ENCODE results near the gene IL1RL2.

IL1RL2 gene

GRCh38 chr2:102267774-102268173 lies 81.0 kb downstream of the IL1RL2 start:
- no peak for DNase-seq (ENCODE audit: low read depth)

DNA sequence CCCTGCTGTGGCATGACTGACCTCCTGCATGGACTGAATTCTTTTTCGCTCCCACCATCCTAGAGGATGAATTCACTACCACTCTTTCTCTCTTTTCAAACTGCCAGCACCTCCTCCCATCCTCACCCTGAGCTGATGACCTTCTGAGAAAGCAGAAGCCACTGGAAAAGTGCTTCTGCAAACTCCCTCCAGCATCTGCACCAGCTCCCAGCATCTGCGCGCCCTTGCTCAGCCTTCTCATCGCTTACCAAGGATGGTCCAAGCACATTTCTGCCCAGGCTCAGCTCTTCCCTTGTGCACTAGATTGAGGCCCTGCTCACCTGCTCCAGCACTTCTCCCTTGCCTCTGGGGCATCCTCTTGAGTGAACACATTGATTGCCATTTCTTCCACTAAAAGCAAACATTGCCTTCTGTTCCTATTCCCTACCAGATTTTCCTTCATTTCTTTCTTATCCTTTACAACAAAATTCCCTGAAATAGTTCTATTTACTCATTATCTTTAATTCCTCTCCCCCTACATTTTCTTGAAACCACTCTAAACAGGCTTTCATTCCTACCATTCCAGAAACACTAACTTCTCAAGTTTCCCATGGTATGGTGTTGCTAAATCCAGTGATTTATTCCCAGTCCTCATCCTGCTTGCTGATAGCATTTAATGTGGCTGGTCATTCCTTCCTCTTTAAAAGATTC lies 81.8 kb downstream of the IL1RL2 start:
- no peak for DNase-seq (ENCODE audit: low read depth)

DNA sequence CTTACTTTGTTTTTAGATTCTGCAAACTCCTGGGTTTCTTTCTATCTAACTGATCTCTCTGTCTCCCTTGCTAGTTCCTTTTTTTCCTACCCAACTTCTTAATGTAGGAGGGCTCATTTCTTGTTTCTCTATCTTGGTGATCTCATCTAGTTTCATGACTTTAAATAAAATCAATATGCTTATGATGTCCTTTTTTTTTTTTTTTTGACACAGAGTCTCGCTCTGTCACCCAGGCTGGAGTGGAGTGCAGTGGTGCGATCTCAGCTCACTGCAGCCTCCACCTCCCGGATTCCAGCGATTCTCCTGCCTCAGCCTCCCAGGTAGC lies 82.3 kb downstream of the IL1RL2 start:
- no peak for DNase-seq (ENCODE audit: low read depth)

GRCh38 chr2:102271844-102272243 lies 85.0 kb downstream of the IL1RL2 start:
- DNase-seq (ENCODE audit: low read depth), result no peak

DNA sequence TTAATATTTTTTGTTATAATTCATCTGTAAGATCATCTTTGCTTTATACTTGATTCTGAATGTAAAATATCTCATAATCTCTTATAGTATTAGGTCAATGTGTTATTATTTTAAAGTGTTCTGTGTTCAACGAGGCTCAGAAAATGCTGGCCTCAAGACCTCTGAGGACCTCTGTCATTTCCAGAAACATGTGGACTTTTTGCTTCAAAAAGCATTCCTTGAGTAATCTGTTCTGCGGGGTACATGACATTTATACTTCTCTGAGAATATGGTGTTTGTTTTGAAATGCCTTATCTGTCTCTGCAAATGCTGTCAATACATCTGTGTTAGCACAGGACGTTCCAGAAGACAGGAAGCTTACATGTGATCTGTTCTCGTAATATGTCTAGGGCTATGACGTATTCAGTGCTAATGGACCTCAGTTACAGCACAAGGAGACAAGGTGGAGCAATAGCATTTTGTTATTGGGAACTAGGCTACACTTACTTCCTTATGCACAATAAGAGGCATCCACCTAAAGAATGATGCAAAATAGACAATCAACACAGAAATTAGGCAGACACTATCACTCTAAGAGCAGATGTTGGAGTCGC lies 86.9 kb downstream of the IL1RL2 start:
- no peak for DNase-seq (ENCODE audit: low read depth)

- DNase-seq (ENCODE audit: low read depth), result no peak
Observed at GRCh38 chr2:102276549-102277201, 89.9 kb downstream of the IL1RL2 start.

DNA sequence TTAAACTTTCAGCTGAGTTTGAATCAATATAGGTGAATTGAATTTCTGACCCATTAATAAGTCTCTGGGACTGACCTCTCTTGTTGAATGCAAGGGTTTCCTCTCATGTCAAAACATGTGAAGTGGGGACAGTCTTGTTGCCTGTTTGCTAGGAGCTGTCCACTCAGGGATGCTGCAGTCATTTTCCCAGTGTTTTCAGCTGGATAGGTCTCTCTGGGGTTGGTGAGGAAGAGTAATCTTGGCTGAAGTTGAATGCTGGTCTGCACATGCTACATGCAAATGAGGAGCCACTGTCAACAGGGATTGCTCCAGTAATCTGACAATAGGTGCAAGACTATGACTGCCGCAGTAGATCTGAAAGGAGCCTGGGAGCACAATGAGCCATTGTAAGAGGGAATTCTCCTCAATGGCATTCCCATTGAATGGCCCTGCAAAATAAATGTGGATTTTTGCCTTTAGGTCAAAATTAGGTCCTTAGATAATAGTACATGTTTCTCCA lies 90.4 kb downstream of the IL1RL2 start:
- no peak for DNase-seq (ENCODE audit: low read depth)

DNA sequence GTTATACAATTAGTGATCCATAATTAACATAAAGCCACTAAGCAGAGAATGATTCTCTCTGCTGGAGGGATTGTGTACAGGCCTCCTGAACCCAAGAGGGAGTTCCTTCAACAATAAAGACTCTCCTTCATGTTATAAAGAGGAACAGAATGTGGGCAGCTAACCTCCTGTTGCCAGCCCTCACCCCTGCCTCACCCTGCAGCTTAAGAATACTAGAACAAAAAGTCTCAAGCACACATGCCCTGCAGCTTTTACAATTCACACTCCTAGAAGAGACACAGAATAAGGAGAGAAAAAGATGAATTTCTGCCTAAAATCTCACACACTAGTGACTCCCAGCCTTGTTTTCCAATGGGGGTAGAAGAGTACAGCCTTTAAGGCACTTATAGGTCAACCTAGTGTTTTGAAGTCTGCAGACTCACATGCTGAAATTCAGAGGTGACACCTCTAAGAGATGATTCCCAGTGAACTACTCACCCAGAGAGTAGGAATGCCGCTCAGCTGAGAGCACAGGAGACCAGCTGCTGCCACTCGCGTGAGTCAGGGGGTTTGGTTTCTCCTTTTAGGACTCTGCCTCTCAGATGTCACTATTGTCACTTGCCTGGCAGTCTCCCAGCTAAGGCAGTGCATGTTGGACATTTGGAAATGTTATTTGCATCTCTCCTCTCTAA lies 92.0 kb downstream of the IL1RL2 start:
- DNase-seq (ENCODE audit: low read depth), result no peak

GRCh38 chr2:102279391-102279735 lies 92.5 kb downstream of the IL1RL2 start:
- DNase-seq (ENCODE audit: low read depth), result no peak

DNA sequence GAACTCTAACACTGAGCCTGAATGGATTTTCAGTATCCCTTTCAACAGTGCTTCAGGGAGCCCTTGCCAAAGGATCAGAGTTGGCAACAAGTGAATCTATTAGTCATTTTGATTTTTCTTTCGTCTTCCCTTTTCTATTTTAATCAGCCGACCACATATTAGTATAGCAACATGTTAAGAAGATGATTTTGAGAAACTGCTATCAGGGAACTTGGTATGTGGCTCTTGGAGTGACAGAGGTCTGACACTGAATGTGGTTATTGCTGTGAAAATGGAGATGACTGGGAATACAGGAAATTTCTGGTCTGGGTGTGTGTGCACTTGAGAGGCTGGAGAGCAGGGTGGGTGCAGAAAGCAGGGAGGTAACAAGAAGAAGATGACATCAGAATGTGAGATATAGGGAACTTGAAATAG lies 95.9 kb downstream of the IL1RL2 start:
- no peak for DNase-seq (ENCODE audit: low read depth)

- no peak for DNase-seq (ENCODE audit: low read depth)
Observed at GRCh38 chr2:102283996-102284395, 97.2 kb downstream of the IL1RL2 start.

GRCh38 chr2:102284611-102285010 lies 97.8 kb downstream of the IL1RL2 start:
- DNase-seq (ENCODE audit: low read depth), result no peak

DNA sequence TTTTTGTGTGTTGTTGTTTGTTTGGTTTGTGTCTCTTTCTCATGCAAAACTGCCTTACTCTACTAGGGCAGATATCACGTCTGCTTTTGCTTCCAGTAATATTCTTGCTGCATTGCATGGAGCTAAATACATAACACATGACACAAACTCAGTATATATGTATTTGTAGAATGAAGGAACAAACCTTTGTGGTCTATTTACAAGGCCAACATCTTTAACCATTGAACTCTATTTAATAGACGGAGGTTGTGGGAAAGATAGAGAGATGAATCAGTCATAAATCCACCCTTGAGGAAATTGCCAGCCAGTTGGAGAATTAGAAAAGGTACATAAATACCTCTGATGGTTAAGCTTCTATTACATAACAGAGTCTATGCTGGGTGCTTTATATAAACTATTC lies 98.5 kb downstream of the IL1RL2 start:
- no peak for DNase-seq (ENCODE audit: low read depth)

- no peak for DNase-seq (ENCODE audit: low read depth)
Observed at GRCh38 chr2:102286041-102286440, 99.2 kb downstream of the IL1RL2 start.

DNA sequence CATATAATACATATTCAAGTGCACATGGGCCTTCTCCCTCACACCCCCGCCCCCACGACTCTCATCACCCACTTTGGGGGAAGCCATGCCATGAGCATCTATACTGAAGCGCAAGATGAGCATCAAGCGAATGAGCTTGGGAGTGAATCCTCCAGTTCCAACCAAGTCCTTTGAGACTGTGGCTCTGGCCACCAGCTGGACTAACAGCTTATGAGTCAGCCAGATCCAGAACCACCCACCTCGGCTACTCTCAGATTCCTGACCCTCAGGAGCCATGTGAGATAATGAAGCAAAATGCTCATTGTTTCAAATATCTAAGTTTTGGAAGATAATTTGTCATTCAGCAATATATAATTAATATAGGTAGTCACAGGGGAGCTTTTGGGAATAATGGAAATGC lies 102.3 kb downstream of the IL1RL2 start:
- no peak for DNase-seq (ENCODE audit: low read depth)

Measured in fibroblast of the conjunctiva (primary cell).